Duodenal mucosa (tissue), 2 donors: Measurements from ENCODE around the gene GTPBP10.
A peak's percentile ranks its signal among the peaks of the same experiment; 100 is the strongest.

Experiments
- H3K27ac ChIP-seq: one replicate; pipeline ENCODE4 v1.7.0; 2013; ENCODE audit warnings: low read depth, low read length
- H3K27me3 ChIP-seq, 2 donors: one replicate each; pipeline ENCODE4 v1.7.0; 2013; ENCODE audit warnings: low read length in 2 of 2, control low read depth in 1 of 2; ENCODE audit not compliant: insufficient read depth in 2 of 2, control insufficient read depth in 1 of 2
- H3K36me3 ChIP-seq, 2 donors: one replicate each; pipeline ENCODE4 v1.7.0; 2013; ENCODE audit warnings: low read length in 2 of 2, control low read depth in 1 of 2; ENCODE audit not compliant: insufficient read depth in 2 of 2, control insufficient read depth in 1 of 2
- H3K4me1 ChIP-seq, 2 donors: one replicate each; pipeline ENCODE4 v1.7.0; 2013; ENCODE audit warnings: low read length in 2 of 2, control low read depth in 1 of 2; ENCODE audit not compliant: insufficient read depth in 2 of 2, control insufficient read depth in 1 of 2
- H3K4me3 ChIP-seq, 2 donors: one replicate each; pipeline ENCODE4 v1.7.0; 2013; ENCODE audit warnings: low read length in 2 of 2, low read depth in 1 of 2
- H3K9ac ChIP-seq, 2 donors: one replicate each; pipeline ENCODE4 v1.7.0; 2013; ENCODE audit warnings: low read length in 2 of 2, low read depth in 1 of 2
- H3K9me3 ChIP-seq, 2 donors: one replicate each; pipeline ENCODE4 v1.7.0; 2013; ENCODE audit warnings: low read length in 2 of 2, control low read depth in 1 of 2; ENCODE audit not compliant: control insufficient read depth in 1 of 2

GTPBP10 gene, protein sequence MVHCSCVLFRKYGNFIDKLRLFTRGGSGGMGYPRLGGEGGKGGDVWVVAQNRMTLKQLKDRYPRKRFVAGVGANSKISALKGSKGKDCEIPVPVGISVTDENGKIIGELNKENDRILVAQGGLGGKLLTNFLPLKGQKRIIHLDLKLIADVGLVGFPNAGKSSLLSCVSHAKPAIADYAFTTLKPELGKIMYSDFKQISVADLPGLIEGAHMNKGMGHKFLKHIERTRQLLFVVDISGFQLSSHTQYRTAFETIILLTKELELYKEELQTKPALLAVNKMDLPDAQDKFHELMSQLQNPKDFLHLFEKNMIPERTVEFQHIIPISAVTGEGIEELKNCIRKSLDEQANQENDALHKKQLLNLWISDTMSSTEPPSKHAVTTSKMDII

DNA sequence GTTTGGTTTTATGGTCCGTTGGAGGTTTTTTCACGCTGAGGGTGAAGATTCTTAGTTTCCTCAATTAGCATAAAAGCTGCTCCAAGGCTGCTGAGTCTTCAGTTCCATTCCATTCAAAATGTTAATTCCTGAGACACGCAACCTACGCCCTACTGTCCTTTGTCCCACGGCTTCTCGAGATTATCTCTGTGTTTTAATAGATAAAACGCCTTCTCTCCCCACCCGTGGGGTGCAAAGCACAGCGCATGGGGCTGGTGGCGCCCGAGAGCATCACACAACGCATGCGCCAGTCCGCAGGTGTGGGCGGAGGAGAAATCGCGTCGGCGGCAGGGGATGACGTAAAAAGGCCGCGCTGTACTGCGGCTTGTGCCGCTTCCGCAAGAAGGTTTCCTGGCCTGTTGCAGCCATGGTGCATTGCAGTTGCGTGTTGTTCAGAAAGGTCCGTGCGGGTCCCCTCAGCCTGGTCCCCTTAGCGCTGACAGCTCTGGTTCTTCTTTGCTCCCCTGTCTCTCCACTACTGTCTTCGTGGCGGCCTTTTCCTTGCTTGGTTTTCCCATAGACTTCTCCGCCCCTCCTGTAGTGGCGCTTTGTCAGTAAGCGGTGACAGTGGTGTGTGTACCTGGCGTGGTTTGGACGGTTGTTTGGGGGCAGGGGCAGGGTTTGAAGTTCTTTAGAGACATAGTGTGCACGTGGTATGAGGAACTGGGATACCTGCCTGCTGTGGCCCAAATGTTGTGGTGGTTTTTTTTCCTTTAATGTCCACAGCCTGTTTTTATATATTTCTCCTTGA lies at the start of gene GTPBP10:
Gene GTPBP10, plus strand, starts transcription at position 381 of the 790 bp plus-strand sequence. Its CDS starts 26 bp downstream, at position 407.
- peaks cover 12 to 18% of the 10 kb centered on the region in 2 donors for H3K4me1 ChIP-seq
- H3K9me3 ChIP-seq, result no peaks in the 10 kb centered on the region
- no peaks in the 10 kb centered on the region for H3K36me3 ChIP-seq
- no peaks in the 10 kb centered on the region for H3K27me3 ChIP-seq
- peak within 1 kb of the TSS; percentile 58 for H3K27ac ChIP-seq
- H3K4me3 ChIP-seq, result peak within 1 kb of the TSS; percentile 81 to 83
- H3K9ac ChIP-seq, result peak within 1 kb of the TSS; percentile 67 to 79

DNA sequence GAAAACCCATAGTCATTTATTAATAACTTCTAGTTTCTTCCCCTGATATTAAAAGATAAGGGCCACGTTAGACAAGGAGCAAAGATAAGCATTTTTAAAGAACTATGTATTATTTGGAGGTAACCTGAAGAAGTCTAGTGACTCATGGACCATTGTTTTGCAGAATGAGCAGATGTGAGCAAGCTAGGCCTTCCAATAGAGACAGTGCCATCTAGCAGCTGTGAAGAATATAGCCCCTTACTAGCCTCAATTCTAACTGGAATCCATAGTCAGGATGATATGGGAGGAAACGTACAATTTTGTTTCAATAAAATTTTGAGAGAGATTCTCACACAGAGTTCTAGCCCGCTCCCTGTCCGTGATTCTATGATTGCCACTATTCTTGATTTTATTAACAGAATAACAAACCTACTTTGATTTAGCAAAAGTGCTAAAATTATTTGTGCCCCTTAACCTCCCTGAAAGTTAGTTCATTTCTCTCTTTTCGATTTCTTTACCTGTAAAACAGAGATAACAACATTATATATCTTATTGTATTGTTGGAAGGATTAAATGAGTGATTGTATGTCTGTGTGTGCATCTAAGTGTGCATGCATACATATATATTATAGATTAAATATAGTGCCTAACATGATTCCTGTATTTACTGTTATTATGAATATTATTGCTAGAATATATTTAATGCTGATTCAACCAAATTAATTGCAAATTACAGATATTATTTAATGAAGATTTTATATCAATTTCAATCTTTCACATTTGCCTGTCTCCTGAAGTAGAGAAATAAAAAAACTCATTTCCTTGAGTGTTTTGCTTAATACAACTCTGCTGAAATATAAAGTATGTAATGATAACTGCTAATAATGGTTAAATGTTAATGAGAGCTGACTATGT lies 48.1 kb upstream of the GTPBP10 start:
- H3K4me3 ChIP-seq, result no peak overlapping the region
- H3K36me3 ChIP-seq, result no peaks in the 10 kb centered on the region
- H3K9me3 ChIP-seq, result no peaks in the 10 kb centered on the region
- no peak overlapping the region for H3K9ac ChIP-seq
- no peak overlapping the region for H3K27ac ChIP-seq
- no peaks in the 10 kb centered on the region for H3K4me1 ChIP-seq
- no peaks in the 10 kb centered on the region for H3K27me3 ChIP-seq

DNA sequence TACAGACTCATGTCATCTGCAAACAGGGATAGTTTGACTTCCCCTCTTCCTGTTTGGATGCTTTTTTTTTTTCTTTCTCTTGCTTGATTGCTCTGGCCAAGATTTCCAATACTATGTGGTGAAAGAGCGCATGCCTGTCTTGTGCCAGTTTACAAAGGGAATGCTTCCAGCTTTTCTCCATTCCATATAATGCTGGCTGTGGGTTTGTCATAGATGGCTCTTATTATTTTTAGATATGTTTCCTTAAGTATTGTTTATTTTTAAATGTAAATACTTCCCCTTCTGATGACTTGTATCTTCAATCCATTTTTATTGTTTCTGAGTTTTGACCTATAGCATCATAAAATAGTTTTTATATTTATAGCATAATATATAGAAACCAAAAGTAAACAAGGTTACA lies 43.3 kb upstream of the GTPBP10 start:
- Histone ChIP-seq H3K4me3 (no peak overlapping the region), H3K4me1 (no peaks in the 10 kb centered on the region), H3K9me3 (no peaks in the 10 kb centered on the region)

DNA sequence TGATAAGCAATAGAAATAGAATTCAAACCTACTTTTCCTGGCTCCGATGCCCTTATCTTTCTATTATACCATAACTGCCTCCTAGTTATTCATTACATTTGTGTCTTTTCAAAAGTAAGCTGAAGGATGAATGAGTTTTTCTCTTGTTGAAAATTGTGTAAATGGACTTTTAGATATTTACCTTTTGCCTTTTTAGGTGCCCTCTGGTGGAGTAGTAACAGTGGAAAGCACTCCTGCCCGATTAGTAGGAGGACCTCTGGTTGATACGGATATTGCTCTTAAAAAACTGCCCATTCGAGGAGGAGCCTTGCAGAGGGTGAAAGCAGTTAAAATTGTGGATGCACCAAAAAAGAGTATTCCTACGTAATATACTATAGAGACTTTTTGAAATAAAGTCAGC lies 36.6 kb upstream of the GTPBP10 start:
- Histone ChIP-seq H3K4me1 (no peaks in the 10 kb centered on the region), H3K9me3 (no peaks in the 10 kb centered on the region), H3K36me3 (no peaks in the 10 kb centered on the region), H3K27ac (no peak overlapping the region), H3K27me3 (no peaks in the 10 kb centered on the region), H3K4me3 (no peak overlapping the region), H3K9ac (no peak overlapping the region)

More for the DNA sequence above, 43.3 kb upstream of the GTPBP10 start:
- no peaks in the 10 kb centered on the region for H3K36me3 ChIP-seq
- H3K27me3 ChIP-seq, result no peaks in the 10 kb centered on the region
- no peak overlapping the region for H3K27ac ChIP-seq
- no peak overlapping the region for H3K9ac ChIP-seq

DNA sequence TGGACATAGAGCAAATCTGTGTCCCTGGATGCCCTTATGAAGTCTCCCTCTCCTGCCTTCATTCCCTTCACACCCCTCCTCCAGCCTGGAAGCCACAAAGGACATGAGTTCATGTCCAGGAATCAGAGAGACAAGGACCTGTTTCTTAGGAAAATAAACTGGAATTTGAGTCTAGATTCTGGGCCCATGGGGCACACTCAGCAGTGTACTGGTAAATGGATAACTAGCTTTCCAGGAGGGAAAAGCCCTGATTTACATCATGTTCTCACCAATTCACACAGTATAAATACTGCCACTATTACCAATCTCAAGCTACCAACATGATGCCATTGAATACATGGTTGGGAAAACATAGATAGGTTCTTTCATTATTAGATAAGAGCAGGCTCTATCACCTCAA lies 35.3 kb upstream of the GTPBP10 start:
- Histone ChIP-seq H3K4me3 (no peak overlapping the region), H3K36me3 (no peaks in the 10 kb centered on the region), H3K27ac (no peak overlapping the region), H3K9me3 (no peaks in the 10 kb centered on the region), H3K4me1 (no peaks in the 10 kb centered on the region), H3K27me3 (no peaks in the 10 kb centered on the region), H3K9ac (no peak overlapping the region)

DNA sequence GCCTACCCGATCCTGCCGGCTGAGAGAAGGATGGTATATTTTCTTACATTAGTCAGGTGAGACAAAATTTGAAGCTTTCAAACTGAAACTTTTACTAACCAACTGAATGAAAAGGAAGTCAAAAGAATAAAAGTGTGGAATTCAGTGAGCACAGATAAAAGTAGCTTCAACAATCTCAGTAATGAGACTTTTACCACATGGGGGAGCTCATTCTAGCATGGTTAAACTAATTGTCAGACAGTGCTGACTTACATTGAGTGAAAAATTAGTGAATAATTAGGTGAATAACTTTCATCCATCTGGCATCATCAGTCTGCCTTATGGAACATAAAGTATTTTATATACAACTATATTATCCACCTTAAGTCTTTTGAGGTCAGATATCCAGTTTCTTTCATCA lies 33.8 kb upstream of the GTPBP10 start:
- H3K9ac ChIP-seq, result no peak overlapping the region
- H3K36me3 ChIP-seq, result no peaks in the 10 kb centered on the region
- H3K27ac ChIP-seq, result no peak overlapping the region
- no peaks in the 10 kb centered on the region for H3K4me1 ChIP-seq
- no peak overlapping the region for H3K4me3 ChIP-seq
- no peaks in the 10 kb centered on the region for H3K9me3 ChIP-seq
- H3K27me3 ChIP-seq, result peaks cover 0 to 3% of the 10 kb centered on the region in 2 donors

DNA sequence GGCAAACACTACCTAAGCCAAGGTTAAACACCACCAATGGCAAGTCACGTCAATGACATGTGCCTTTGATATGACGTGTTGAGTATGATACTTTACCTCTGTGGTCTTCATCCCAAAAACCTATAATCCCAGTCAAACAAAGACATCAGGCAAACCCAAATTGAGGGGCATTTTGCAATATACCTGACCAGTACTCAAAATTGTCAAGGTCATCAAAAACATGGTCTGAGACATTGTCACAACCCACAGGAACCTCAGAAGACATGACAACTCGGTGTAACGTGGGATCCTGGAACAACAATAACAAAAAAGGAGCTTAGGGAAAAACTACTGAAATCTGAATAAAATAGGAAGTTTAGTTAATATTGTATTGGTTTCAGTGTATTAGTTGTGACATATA lies 32.6 kb upstream of the GTPBP10 start:
- H3K9ac ChIP-seq, result no peak overlapping the region
- H3K36me3 ChIP-seq, result no peaks in the 10 kb centered on the region
- no peaks in the 10 kb centered on the region for H3K9me3 ChIP-seq
- H3K27me3 ChIP-seq, result peaks cover 0 to 6% of the 10 kb centered on the region in 2 donors
- H3K4me1 ChIP-seq, result no peaks in the 10 kb centered on the region
- no peak overlapping the region for H3K4me3 ChIP-seq
- no peak overlapping the region for H3K27ac ChIP-seq

DNA sequence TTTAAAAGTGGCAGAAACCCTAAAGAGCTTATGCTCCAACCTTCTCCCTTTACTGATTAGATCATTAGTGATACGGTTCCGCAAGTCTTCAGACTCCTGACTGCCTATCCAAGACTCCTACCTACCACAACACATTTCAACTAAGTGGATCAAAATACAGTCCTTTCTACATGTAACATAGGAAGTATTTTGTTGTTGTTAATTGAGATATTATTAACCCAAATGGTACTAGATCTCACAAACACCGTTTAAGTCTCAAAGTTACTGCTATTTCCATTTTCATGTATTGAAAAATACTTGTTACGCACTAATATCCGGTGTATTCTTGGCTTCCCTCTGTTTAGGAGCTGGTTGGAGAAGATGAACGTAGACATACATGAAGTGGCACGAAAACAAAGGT lies 26.5 kb upstream of the GTPBP10 start:
- H3K9ac ChIP-seq, result no peak overlapping the region
- H3K27ac ChIP-seq, result no peak overlapping the region
- no peaks in the 10 kb centered on the region for H3K36me3 ChIP-seq
- peaks cover 29 to 33% of the 10 kb centered on the region in 2 donors for H3K27me3 ChIP-seq
- H3K4me3 ChIP-seq, result no peak overlapping the region
- H3K4me1 ChIP-seq, result no peaks in the 10 kb centered on the region
- H3K9me3 ChIP-seq, result no peaks in the 10 kb centered on the region

DNA sequence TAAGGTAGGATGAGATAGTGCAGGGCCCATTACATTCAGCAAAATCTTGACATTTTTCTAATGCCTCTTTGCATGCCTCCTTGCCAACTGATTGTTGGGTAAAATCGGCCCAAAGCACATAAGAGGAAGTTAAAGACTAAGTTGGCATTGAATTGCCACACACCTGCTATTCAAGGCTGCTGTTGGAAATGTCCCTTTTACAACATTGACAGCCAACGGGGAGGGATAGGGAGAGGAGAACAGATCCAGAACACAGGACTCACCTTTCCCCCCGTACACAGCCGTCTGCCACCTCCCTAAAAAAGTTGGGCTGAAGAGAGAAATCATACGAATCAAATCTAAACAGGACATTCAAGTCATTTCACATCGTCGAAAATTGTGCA lies 26.1 kb upstream of the GTPBP10 start:
- H3K9me3 ChIP-seq, result no peaks in the 10 kb centered on the region
- H3K4me1 ChIP-seq, result no peaks in the 10 kb centered on the region
- no peak overlapping the region for H3K27ac ChIP-seq
- H3K4me3 ChIP-seq, result peak overlapping the region in 1 of 2 donors; percentile 53
- H3K36me3 ChIP-seq, result no peaks in the 10 kb centered on the region
- no peak overlapping the region for H3K9ac ChIP-seq
- H3K27me3 ChIP-seq, result peaks cover 29 to 33% of the 10 kb centered on the region in 2 donors
